Measurements from ENCODE around the gene ZMAT5. TPM values are rescaled to one million over a fixed set of nuclear protein-coding genes. Genes with fewer than 3 reads are reported as not detected.

The ZMAT5 gene
- total and polyA plus RNA-seq, 9 of the 15 experiments (the other 6 are each of a cell fraction or from before 2014, with no cell fraction given): 2.0 to 25.2 (median 11.9) TPM

DNA sequence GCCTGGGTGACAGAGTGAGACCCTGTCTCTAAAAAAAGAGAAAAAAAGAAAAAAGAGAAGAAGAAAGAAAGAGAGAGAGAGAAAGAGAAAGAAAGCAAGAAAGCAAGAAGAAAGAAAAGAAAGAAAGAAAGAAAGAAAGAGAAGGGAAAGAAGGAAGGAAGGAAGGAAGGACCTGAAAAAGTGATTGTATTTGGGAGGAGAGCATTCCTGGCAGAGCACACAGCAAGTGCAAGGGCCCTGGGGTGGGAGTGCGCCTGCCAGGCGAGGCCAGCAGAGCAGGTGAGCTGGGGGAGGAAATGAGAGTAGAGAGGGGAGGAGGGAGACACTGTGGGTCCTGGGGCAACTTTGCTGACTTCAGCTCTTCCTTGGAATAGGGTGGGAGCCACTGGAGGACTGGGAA is 54.7 kb downstream of the ZMAT5 start:
- peaks cover 0 to 55% of the 10 kb centered on the region in 2 experiments; a peak in 3 of 5 replicates for H3K27me3 ChIP-seq (ENCODE audit: control insufficient read depth in 2 of 2, insufficient read depth in 2 of 2, low read length in 2 of 2)
- CTCF ChIA-PET (ENCODE audit: low intra/inter-chr PET ratio): interaction anchor here (1.3 kb wide), 1 partner anchor 376 kb away, joined by 3 read pairs; no protein-coding TSS in a partner anchor
- in situ Hi-C loops (cut with MboI): no loop called here

More for the DNA sequence above, 54.7 kb downstream of the ZMAT5 start:
- H3K27ac ChIP-seq (ENCODE audit: extremely low read depth, low read depth, low read length): no peak overlapping the region
- FAIRE-seq: no peak
- WGBS (ENCODE audit: insufficient coverage, low coverage, missing lambda C conversion rate): 0% methylated on average over 2 of the region's 2 CpGs
- peaks cover 5% of the 10 kb centered on the region; the same call in 1 of the 2 replicates for H4K20me1 ChIP-seq (replicated peaks; ENCODE audit: control insufficient read depth, insufficient read depth, low read length)
- BruUV-seq (replicated peaks): no TSS peak
- no peak overlapping the region for H3K4me3 ChIP-seq
- H3K79me2 ChIP-seq (ENCODE audit: control insufficient read depth, insufficient read depth, low read length): no peaks in the 10 kb centered on the region
- POLR2A ChIA-PET: interaction anchor here (1.0 kb wide), 1 partner anchor 22 kb away, joined by 4 read pairs; no protein-coding TSS in a partner anchor
- H3K4me1 ChIP-seq (replicated peaks in 1 of 2; ENCODE audit: control insufficient read depth in 2 of 2, insufficient read depth in 2 of 2, low read length in 2 of 2): no peaks in the 10 kb centered on the region; a peak in 2 of 5 replicates
- no peaks in the 10 kb centered on the region for H3K9me3 ChIP-seq (replicated peaks; ENCODE audit: control insufficient read depth, insufficient read depth, low read depth, low read length)
- intact Hi-C loops (cut with micrococcal nuclease): no loop called here
- TF ChIP-seq, protein P1, sequence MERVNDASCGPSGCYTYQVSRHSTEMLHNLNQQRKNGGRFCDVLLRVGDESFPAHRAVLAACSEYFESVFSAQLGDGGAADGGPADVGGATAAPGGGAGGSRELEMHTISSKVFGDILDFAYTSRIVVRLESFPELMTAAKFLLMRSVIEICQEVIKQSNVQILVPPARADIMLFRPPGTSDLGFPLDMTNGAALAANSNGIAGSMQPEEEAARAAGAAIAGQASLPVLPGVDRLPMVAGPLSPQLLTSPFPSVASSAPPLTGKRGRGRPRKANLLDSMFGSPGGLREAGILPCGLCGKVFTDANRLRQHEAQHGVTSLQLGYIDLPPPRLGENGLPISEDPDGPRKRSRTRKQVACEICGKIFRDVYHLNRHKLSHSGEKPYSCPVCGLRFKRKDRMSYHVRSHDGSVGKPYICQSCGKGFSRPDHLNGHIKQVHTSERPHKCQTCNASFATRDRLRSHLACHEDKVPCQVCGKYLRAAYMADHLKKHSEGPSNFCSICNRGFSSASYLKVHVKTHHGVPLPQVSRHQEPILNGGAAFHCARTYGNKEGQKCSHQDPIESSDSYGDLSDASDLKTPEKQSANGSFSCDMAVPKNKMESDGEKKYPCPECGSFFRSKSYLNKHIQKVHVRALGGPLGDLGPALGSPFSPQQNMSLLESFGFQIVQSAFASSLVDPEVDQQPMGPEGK (CRISPR knock-in tag; IDR thresholded peaks at IDR 0.05; ENCODE audit: borderline replicate concordance): no peak
- TF ChIP-seq, protein P2, sequence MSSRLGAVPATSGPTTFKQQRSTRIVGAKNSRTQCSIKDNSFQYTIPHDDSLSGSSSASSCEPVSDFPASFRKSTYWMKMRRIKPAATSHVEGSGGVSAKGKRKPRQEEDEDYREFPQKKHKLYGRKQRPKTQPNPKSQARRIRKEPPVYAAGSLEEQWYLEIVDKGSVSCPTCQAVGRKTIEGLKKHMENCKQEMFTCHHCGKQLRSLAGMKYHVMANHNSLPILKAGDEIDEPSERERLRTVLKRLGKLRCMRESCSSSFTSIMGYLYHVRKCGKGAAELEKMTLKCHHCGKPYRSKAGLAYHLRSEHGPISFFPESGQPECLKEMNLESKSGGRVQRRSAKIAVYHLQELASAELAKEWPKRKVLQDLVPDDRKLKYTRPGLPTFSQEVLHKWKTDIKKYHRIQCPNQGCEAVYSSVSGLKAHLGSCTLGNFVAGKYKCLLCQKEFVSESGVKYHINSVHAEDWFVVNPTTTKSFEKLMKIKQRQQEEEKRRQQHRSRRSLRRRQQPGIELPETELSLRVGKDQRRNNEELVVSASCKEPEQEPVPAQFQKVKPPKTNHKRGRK (tag; IDR thresholded peaks at IDR 0.05): 0 out of 2 replicates have a peak, but pooled peaks have one; percentile 27
- no peak for TF ChIP-seq ZNF316 (IDR thresholded peaks at IDR 0.05)
- no peak for TF ChIP-seq ZNF76 (CRISPR knock-in tag; IDR thresholded peaks at IDR 0.05; ENCODE audit: borderline replicate concordance)
- no peak for TF ChIP-seq SMARCC2 (IDR thresholded peaks at IDR 0.05; ENCODE audit: low read depth)
- TF ChIP-seq, protein P3, sequence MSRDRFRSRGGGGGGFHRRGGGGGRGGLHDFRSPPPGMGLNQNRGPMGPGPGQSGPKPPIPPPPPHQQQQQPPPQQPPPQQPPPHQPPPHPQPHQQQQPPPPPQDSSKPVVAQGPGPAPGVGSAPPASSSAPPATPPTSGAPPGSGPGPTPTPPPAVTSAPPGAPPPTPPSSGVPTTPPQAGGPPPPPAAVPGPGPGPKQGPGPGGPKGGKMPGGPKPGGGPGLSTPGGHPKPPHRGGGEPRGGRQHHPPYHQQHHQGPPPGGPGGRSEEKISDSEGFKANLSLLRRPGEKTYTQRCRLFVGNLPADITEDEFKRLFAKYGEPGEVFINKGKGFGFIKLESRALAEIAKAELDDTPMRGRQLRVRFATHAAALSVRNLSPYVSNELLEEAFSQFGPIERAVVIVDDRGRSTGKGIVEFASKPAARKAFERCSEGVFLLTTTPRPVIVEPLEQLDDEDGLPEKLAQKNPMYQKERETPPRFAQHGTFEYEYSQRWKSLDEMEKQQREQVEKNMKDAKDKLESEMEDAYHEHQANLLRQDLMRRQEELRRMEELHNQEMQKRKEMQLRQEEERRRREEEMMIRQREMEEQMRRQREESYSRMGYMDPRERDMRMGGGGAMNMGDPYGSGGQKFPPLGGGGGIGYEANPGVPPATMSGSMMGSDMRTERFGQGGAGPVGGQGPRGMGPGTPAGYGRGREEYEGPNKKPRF (IDR thresholded peaks at IDR 0.05; ENCODE audit: low read depth, low read length): no peak
- TF ChIP-seq BRF1 (IDR thresholded peaks at IDR 0.05; ENCODE audit: borderline replicate concordance, extremely low read depth, insufficient read length): no peak
- 0 out of 2 replicates have a peak, but pooled peaks have one; percentile 10 for TF ChIP-seq BCOR (IDR thresholded peaks at IDR 0.05)
- no peak for TF ChIP-seq ZKSCAN3 (CRISPR knock-in tag; IDR thresholded peaks at IDR 0.05)
- no peak for TF ChIP-seq HNRNPUL1 (IDR thresholded peaks at IDR 0.05; ENCODE audit: low read length)
- no peak for TF ChIP-seq HDGF (IDR thresholded peaks at IDR 0.05)
- TF ChIP-seq HEY1 (CRISPR knock-in tag; IDR thresholded peaks at IDR 0.05; ENCODE audit: borderline replicate concordance): no peak
- no peak for TF ChIP-seq CBX5 (IDR thresholded peaks at IDR 0.05; ENCODE audit: borderline replicate concordance, low read depth)
- no peak for TF ChIP-seq PML (IDR thresholded peaks at IDR 0.05; ENCODE audit: low read length)
- TF ChIP-seq RFX1 (IDR thresholded peaks at IDR 0.05): no peak
- peaks cover 5% of the 10 kb centered on the region for H3K9me1 ChIP-seq (ENCODE audit: control insufficient read depth, insufficient read depth, low read length)
- no peaks in the 10 kb centered on the region for H3K36me3 ChIP-seq (ENCODE audit: control insufficient read depth, insufficient read depth, low read length)
- H3K9ac ChIP-seq (ENCODE audit: insufficient read depth in 1 of 2, low read depth in 2 of 2, low read length in 2 of 2): no peak overlapping the region
- no peak for ATAC-seq
- no peak for DNase-seq (ENCODE audit: extremely low read depth in 1 of 4, low spot score in 3 of 4)
- no peak overlapping the region for H2AFZ ChIP-seq (ENCODE audit: low read depth, low read length)
- H3K4me2 ChIP-seq (ENCODE audit: insufficient read depth, low read length): no peak overlapping the region
